ENCODE measurements around the gene SMAD7.

GRCh38 chr18:48945953-48946217 lies 4.9 kb downstream of the SMAD7 start:
- TF ChIP-seq CTCF (IDR thresholded peaks at IDR 0.05 in 4 of 5, conservative IDR thresholded peaks at IDR 0.05 in 1 of 5) (no peak), POLR2A (IDR thresholded peaks at IDR 0.05) (no peak)

All from gastrocnemius medialis (tissue), 4 donors.